HCT116 (cell line): ENCODE measurements around the gene CTU2. TPM values are rescaled to one million over a fixed set of nuclear protein-coding genes. Genes with fewer than 3 reads are reported as not detected.

ENCODE experiments used
- ATAC-seq: fragments of 200-7000 bp; cut with Tn5 transposase; 2 replicates; pipeline ENCODE4 v1.9.1; 2020; ENCODE audit warnings: mild to moderate bottlenecking, moderate library complexity
- BruUV-seq: library from RNA; stranded (reverse); fragments of 400-500 nt; replicated peaks from 2 replicates; lab custom pipeline; 2021; lab: Mats Ljungman, UMichigan
- CTCF ChIA-PET: fragments of 300-600 bp; sonication (Branson Sonifier 250); formaldehyde crosslinking; loops from one replicate; lab custom pipeline; 2021; ENCODE audit warnings: antibody characterized with exemption; lab: Charles Lee
- POLR2A ChIA-PET: fragments of 300-600, 350-600 bp; sonication (Branson Sonifier 250); formaldehyde crosslinking; loops from one replicate; lab custom pipeline; 2021; ENCODE audit warnings: antibody characterized with exemption; lab: Charles Lee
- RAD21 ChIA-PET, 2 experiments: fragments of 300-600 bp; sonication (Branson Sonifier 250); formaldehyde crosslinking; loops; one replicate each; lab custom pipeline; 2023; ENCODE audit warnings: low total read pairs in 2 of 2; ENCODE audit not compliant: uncharacterized antibody in 2 of 2, unreplicated experiment in 2 of 2, low non-redundant PET in 1 of 2; lab: Charles Lee
- DNase-seq: peaks from one replicate; pipeline ENCODE4 v3.0.0-alpha.2; 2010; ENCODE audit warnings: low read depth, low spot score
- H2AFZ ChIP-seq: fragments of 200-600 bp; shearing (Covaris generic), sonication (generic); 2 replicates; pipeline ENCODE4 v1.6.1; 2017; ENCODE audit warnings: low read depth, mixed run types, mixed read lengths, antibody characterized with exemption, low read length; ENCODE audit not compliant: poor library complexity, severe bottlenecking
- H3K27ac ChIP-seq: 2 replicates; pipeline ENCODE4 v1.5.1; 2012; ENCODE audit warnings: low read depth, low read length
- H3K27me3 ChIP-seq: fragments of 200-600 bp; sonication (generic); 2 replicates; pipeline ENCODE4 v1.6.1; 2016; ENCODE audit warnings: mixed run types, low read length, mixed read lengths; ENCODE audit not compliant: insufficient read depth
- H3K36me3 ChIP-seq, 2 experiments: fragments of 200-500 bp in 1 of 2; fragments of 200-600 bp in 1 of 2; sonication (Bioruptor generic) in 1 of 2; sonication (generic) in 1 of 2; 2 replicates each; pipeline versions ENCODE4 v1.5.1 to v1.6.1; 2014 to 2016; ENCODE audit warnings: low read length in 2 of 2, inconsistent platforms in 1 of 2, mixed read lengths in 1 of 2, mixed run types in 1 of 2; ENCODE audit not compliant: insufficient read depth in 2 of 2, control insufficient read depth in 1 of 2
- H3K4me1 ChIP-seq, 2 experiments: fragments of 200-600 bp in 1 of 2; sonication (generic) in 1 of 2; 2 replicates each; pipeline versions ENCODE4 v1.5.1 to v1.6.1; 2012 to 2017; ENCODE audit warnings: low read length in 2 of 2, inconsistent platforms in 1 of 2, mild to moderate bottlenecking in 1 of 2, mixed read lengths in 1 of 2, mixed run types in 1 of 2, moderate library complexity in 1 of 2; ENCODE audit not compliant: insufficient read depth in 2 of 2, control insufficient read depth in 1 of 2
- H3K4me2 ChIP-seq: fragments of 200-600 bp; sonication (generic); 2 replicates; pipeline ENCODE4 v1.6.1; 2017; ENCODE audit warnings: mixed run types, low read length, mixed read lengths
- H3K4me3 ChIP-seq, 2 experiments: fragments of 200-600 bp in 1 of 2; sonication (generic) in 1 of 2; replicated peaks in 1 of 2; 2 replicates each; pipeline ENCODE4 v1.5.1; 2011 to 2016; ENCODE audit warnings: low read length in 2 of 2, control low read depth in 1 of 2, low read depth in 1 of 2, mild to moderate bottlenecking in 1 of 2, mixed read lengths in 1 of 2, mixed run types in 1 of 2
- H3K79me2 ChIP-seq: fragments of 200-600 bp; sonication (generic); 2 replicates; pipeline ENCODE4 v1.6.1; 2017; ENCODE audit warnings: mild to moderate bottlenecking, mixed run types, low read length, moderate library complexity, mixed read lengths; ENCODE audit not compliant: insufficient read depth
- H3K9ac ChIP-seq: fragments of 200-600 bp; sonication (generic); 2 replicates; pipeline ENCODE4 v1.6.1; 2016; ENCODE audit warnings: low read length, mixed read lengths
- H3K9me2 ChIP-seq: fragments of 200-600 bp; sonication (generic), shearing (Covaris generic); 2 replicates; pipeline ENCODE4 v1.6.1; 2017; ENCODE audit warnings: mixed run types, mild to moderate bottlenecking, moderate library complexity; ENCODE audit not compliant: insufficient read depth
- H3K9me3 ChIP-seq, 2 experiments: fragments of 200-500 bp in 1 of 2; fragments of 200-600 bp in 1 of 2; sonication (Bioruptor generic) in 1 of 2; sonication (generic) in 1 of 2; 2 replicates each; pipeline ENCODE4 v1.6.1; 2014 to 2017; ENCODE audit warnings: low read length in 2 of 2, mixed read lengths in 2 of 2, inconsistent platforms in 1 of 2, low read depth in 1 of 2, mild to moderate bottlenecking in 1 of 2, mixed run types in 1 of 2, moderate library complexity in 1 of 2; ENCODE audit not compliant: control insufficient read depth in 1 of 2, insufficient read depth in 1 of 2
- H4K20me1 ChIP-seq: fragments of 200-600 bp; sonication (generic), shearing (Covaris generic); 2 replicates; pipeline ENCODE4 v1.6.1; 2017; ENCODE audit warnings: mixed run types, mild to moderate bottlenecking, moderate library complexity; ENCODE audit not compliant: insufficient read depth
- ATF3 ChIP-seq: IDR thresholded peaks from 2 replicates; pipeline ENCODE4 v1.6.1; 2012
- CTCF ChIP-seq, 3 experiments: fragments of 200-600 bp in 1 of 3; sonication (generic) in 1 of 3; IDR thresholded peaks in 2 of 3; conservative IDR thresholded peaks in 1 of 3; 2 replicates each; pipeline ENCODE4 v1.5.1; 2012 to 2017; ENCODE audit warnings: low read depth in 2 of 3, low read length in 2 of 3, antibody characterized with exemption in 1 of 3, borderline replicate concordance in 1 of 3, control low read depth in 1 of 3, mild to moderate bottlenecking in 1 of 3, mixed read lengths in 1 of 3, mixed run types in 1 of 3, moderate library complexity in 1 of 3; ENCODE audit not compliant: insufficient read depth in 1 of 3
- EGR1 ChIP-seq: IDR thresholded peaks from 2 replicates; pipeline ENCODE4 v1.6.1; 2012; ENCODE audit warnings: low read depth
- ELF1 ChIP-seq: IDR thresholded peaks from 2 replicates; pipeline ENCODE4 v1.6.1; 2012; ENCODE audit warnings: low read depth, borderline replicate concordance
- EZH2 ChIP-seq: fragments of 200-600 bp; sonication (generic); IDR thresholded peaks from 2 replicates; pipeline ENCODE4 v1.6.1; 2017; ENCODE audit warnings: antibody characterized with exemption, mixed run types
- FOSL1 ChIP-seq: IDR thresholded peaks from 2 replicates; pipeline ENCODE4 v1.6.1; 2012; ENCODE audit warnings: low read depth
- POLR2A ChIP-seq: IDR thresholded peaks from 2 replicates; pipeline ENCODE4 v1.7.0; 2011; ENCODE audit warnings: borderline replicate concordance; ENCODE audit not compliant: insufficient read depth, insufficient read length; ENCODE audit errors: extremely low read depth
- RAD21 ChIP-seq: IDR thresholded peaks from 2 replicates; pipeline ENCODE4 v1.6.1; 2012; ENCODE audit warnings: low read depth, mild to moderate bottlenecking
- REST ChIP-seq: IDR thresholded peaks from 2 replicates; pipeline ENCODE4 v1.6.1; 2012; ENCODE audit warnings: low read depth
- SIN3A ChIP-seq: IDR thresholded peaks from 2 replicates; pipeline ENCODE4 v1.6.1; 2012; ENCODE audit warnings: low read depth
- SP1 ChIP-seq: IDR thresholded peaks from 2 replicates; pipeline ENCODE4 v1.6.1; 2012; ENCODE audit warnings: low read depth
- TCF7L2 ChIP-seq: IDR thresholded peaks from 2 replicates; pipeline ENCODE4 v1.7.0; 2011; ENCODE audit warnings: borderline replicate concordance, inconsistent platforms; ENCODE audit not compliant: insufficient read depth, insufficient read length; ENCODE audit errors: extremely low read depth
- YY1 ChIP-seq: IDR thresholded peaks from 2 replicates; pipeline ENCODE4 v1.6.1; 2011; ENCODE audit warnings: low read length, low read depth, moderate library complexity, mild to moderate bottlenecking; ENCODE audit not compliant: insufficient replicate concordance; ENCODE audit errors: extremely low read depth
- ZFX ChIP-seq: fragments of 450-650 bp; IDR thresholded peaks from 2 replicates; pipeline ENCODE4 v1.6.1; 2017
- intact Hi-C: fragments of 100-400 bp; cut with micrococcal nuclease; formaldehyde crosslinking; loops from 2 replicates; pipeline ENCODE4 v1.10.0; 2022
- total RNA-seq: library from RNA; stranded (reverse); gene quantifications from one replicate; pipeline ENCODE4 v1.2.1, GENCODE V29; 2021; ENCODE audit not compliant: unreplicated experiment

The CTU2 gene
- total RNA-seq, 1 experiment from 2014 or later: 71.3 TPM

- TF ChIP-seq SP1: no peak
- TF ChIP-seq SIN3A: no peak
- no peak for TF ChIP-seq ATF3
- no peak for TF ChIP-seq EGR1
- TF ChIP-seq POLR2A: no peak
- TF ChIP-seq ELF1: no peak
- TF ChIP-seq FOSL1: no peak
- no peak for TF ChIP-seq EZH2
Measured at GRCh38 chr16:88680554-88681083, 25.7 kb upstream of the CTU2 start (continued).

GRCh38 chr16:88681084-88681680, 25.1 kb upstream of the CTU2 start:
- Histone ChIP-seq H3K4me2 (no peak overlapping the region), H3K4me3 (no peak overlapping the region), H3K9me2 (no peaks in the 10 kb centered on the region), H3K9ac (no peak overlapping the region), H2AFZ (no peak overlapping the region), H3K79me2 (no peaks in the 10 kb centered on the region), H3K36me3 (no peaks in the 10 kb centered on the region), H3K9me3 (no peaks in the 10 kb centered on the region), H4K20me1 (no peaks in the 10 kb centered on the region), H3K27ac (no peak overlapping the region), H3K4me1 (peaks cover 9 to 26% of the 10 kb centered on the region in 2 experiments), H3K27me3 (no peaks in the 10 kb centered on the region)
- RAD21 ChIA-PET: no interaction called here
- DNase-seq (no peak), ATAC-seq (peak; percentile 74)
- POLR2A ChIA-PET: no interaction called here
- no TSS peak for BruUV-seq
- CTCF ChIA-PET: interaction anchor here (0.8 to 1.6 kb wide), 3 partner anchors 8 to 24 kb away, joined by 3 to 6 read pairs (median 3); no protein-coding TSS in a partner anchor
- intact Hi-C loops: no loop called here
- TF ChIP-seq SP1: no peak
- TF ChIP-seq ATF3: no peak
- no peak for TF ChIP-seq FOSL1
- no peak for TF ChIP-seq REST
- no peak for TF ChIP-seq POLR2A
- peak; percentile 60; the same call in 1 of the 2 replicates for TF ChIP-seq RAD21
- TF ChIP-seq TCF7L2: no peak
- TF ChIP-seq YY1: no peak
- TF ChIP-seq ZFX: no peak
- peak; percentile 57 to 92 (median 83) for TF ChIP-seq CTCF (IDR thresholded peaks at IDR 0.05 in 2 of 3, conservative IDR thresholded peaks at IDR 0.05 in 1 of 3; ENCODE audit: borderline replicate concordance in 1 of 3, insufficient read depth in 1 of 3, low read depth in 2 of 3, low read length in 2 of 3)
- no peak for TF ChIP-seq EGR1
